ENCODE measurements around the gene KCNK16. TPM values are rescaled to one million over a fixed set of nuclear protein-coding genes. Genes with fewer than 3 reads are reported as not detected.

The KCNK16 gene
- total and polyA plus RNA-seq, 10 of the 15 experiments (the other 5 are each of a cell fraction or from before 2014, with no cell fraction given), result not detected

DNA sequence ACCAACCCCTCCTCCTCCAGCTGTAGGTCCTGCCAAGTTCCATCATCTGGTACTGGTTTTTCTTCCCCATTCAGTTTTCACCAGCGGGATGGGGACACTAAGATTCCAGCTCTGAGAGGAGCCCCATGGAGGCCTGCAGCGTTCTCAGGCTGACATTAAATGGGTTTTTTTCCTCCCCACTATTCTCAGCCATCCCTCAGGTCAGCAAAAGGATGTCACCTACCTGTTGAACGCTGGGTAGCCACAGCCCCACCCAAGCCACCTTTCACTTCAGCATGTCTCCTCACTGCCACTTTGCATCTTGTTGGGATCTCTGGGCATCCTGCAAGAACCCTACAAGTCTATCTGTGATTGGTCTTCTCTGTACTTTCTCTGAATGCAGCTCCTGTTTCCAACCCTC is 15.0 kb downstream of the KCNK16 start (continued):
- TF ChIP-seq MYC (IDR thresholded peaks at IDR 0.05; ENCODE audit: insufficient read depth, insufficient read length, insufficient replicate concordance, low read length, severe bottlenecking) (no peak), FOXK2 (IDR thresholded peaks at IDR 0.05) (no peak)
- TF ChIP-seq, protein P1, sequence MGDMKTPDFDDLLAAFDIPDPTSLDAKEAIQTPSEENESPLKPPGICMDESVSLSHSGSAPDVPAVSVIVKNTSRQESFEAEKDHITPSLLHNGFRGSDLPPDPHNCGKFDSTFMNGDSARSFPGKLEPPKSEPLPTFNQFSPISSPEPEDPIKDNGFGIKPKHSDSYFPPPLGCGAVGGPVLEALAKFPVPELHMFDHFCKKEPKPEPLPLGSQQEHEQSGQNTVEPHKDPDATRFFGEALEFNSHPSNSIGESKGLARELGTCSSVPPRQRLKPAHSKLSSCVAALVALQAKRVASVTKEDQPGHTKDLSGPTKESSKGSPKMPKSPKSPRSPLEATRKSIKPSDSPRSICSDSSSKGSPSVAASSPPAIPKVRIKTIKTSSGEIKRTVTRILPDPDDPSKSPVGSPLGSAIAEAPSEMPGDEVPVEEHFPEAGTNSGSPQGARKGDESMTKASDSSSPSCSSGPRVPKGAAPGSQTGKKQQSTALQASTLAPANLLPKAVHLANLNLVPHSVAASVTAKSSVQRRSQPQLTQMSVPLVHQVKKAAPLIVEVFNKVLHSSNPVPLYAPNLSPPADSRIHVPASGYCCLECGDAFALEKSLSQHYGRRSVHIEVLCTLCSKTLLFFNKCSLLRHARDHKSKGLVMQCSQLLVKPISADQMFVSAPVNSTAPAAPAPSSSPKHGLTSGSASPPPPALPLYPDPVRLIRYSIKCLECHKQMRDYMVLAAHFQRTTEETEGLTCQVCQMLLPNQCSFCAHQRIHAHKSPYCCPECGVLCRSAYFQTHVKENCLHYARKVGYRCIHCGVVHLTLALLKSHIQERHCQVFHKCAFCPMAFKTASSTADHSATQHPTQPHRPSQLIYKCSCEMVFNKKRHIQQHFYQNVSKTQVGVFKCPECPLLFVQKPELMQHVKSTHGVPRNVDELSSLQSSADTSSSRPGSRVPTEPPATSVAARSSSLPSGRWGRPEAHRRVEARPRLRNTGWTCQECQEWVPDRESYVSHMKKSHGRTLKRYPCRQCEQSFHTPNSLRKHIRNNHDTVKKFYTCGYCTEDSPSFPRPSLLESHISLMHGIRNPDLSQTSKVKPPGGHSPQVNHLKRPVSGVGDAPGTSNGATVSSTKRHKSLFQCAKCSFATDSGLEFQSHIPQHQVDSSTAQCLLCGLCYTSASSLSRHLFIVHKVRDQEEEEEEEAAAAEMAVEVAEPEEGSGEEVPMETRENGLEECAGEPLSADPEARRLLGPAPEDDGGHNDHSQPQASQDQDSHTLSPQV (IDR thresholded peaks at IDR 0.05), result no peak

DNA sequence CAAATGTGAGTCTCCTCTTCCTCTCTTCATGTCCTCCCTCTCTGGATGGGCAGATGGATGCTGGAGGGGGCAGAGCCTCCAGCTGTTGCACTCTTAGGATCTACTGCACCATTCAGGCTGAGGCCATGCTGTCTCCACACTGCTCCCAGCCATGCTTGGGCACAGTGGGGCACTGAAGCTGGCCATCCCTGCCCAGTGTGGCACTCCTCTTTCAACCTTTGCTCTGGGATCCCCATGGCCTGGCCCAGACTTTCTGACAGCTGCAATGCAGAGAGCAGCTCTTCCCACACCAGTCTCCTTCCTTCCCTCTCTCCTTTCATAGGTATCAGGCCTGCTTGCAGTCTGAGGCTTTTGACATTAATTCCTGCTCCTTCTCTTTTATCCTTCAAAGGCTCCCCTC is 17.6 kb downstream of the KCNK16 start:
- ChIA-PET SMC1A (ENCODE audit: uncharacterized antibody, unreplicated experiment) (interaction anchor here (1.3 to 7.4 kb wide), 4 partner anchors 123 to 308 kb away, joined by 3 to 83 read pairs (median 5); no protein-coding TSS in a partner anchor), POLR2A (no interaction called here), CTCF (interaction anchor here (0.9 to 7.5 kb wide), 10 partner anchors 57 to 432 kb away, joined by 3 to 167 read pairs (median 4); partner anchors contain the start of gene SAYSD1), RAD21 (ENCODE audit: unreplicated experiment) (interaction anchor here (1.2 to 2.4 kb wide), 4 partner anchors 138 to 595 kb away, joined by 3 to 12 read pairs (median 5); no protein-coding TSS in a partner anchor)
- Histone ChIP-seq H3K9ac (ENCODE audit: control insufficient read depth, insufficient read depth, low read length) (no peak overlapping the region), H3K9me3 (replicated peaks; ENCODE audit: control insufficient read depth, insufficient read depth, low read length) (no peaks in the 10 kb centered on the region), H4K20me1 (ENCODE audit: control insufficient read depth, insufficient read depth) (no peaks in the 10 kb centered on the region), H3K4me3 (no peak overlapping the region), H3K4me1 (ENCODE audit: control insufficient read depth, insufficient read depth, low read length) (0 out of 2 replicates have a peak, but pooled peaks cover 2% of the 10 kb centered on the region), H3K27me3 (replicated peaks in 1 of 2; ENCODE audit: control insufficient read depth in 2 of 2, insufficient read depth in 2 of 2, low read length in 1 of 2) (no peaks in the 10 kb centered on the region; a peak in 1 of 4 replicates), H3K27ac (ENCODE audit: control insufficient read depth, insufficient read depth) (no peak overlapping the region), H3K79me2 (ENCODE audit: control insufficient read depth, insufficient read depth, low read length) (no peaks in the 10 kb centered on the region), H2AFZ (ENCODE audit: control insufficient read depth, low read depth, low read length) (no peak overlapping the region), H3K36me3 (ENCODE audit: control insufficient read depth in 2 of 2, insufficient read depth in 2 of 2, low read length in 1 of 2) (no peaks in the 10 kb centered on the region), H3K4me2 (ENCODE audit: control insufficient read depth, insufficient read depth) (no peak overlapping the region)
- FAIRE-seq, result no peak
- in situ Hi-C loops (cut with MboI), result loop anchor here (5.0 kb wide), 3 partner anchors 138 to 433 kb away; no protein-coding TSS in a partner anchor
- no TSS peak for BruUV-seq (replicated peaks)
- TF ChIP-seq BCL11A (IDR thresholded peaks at IDR 0.05; ENCODE audit: low read depth, low read length), result no peak
- TF ChIP-seq, protein P2, sequence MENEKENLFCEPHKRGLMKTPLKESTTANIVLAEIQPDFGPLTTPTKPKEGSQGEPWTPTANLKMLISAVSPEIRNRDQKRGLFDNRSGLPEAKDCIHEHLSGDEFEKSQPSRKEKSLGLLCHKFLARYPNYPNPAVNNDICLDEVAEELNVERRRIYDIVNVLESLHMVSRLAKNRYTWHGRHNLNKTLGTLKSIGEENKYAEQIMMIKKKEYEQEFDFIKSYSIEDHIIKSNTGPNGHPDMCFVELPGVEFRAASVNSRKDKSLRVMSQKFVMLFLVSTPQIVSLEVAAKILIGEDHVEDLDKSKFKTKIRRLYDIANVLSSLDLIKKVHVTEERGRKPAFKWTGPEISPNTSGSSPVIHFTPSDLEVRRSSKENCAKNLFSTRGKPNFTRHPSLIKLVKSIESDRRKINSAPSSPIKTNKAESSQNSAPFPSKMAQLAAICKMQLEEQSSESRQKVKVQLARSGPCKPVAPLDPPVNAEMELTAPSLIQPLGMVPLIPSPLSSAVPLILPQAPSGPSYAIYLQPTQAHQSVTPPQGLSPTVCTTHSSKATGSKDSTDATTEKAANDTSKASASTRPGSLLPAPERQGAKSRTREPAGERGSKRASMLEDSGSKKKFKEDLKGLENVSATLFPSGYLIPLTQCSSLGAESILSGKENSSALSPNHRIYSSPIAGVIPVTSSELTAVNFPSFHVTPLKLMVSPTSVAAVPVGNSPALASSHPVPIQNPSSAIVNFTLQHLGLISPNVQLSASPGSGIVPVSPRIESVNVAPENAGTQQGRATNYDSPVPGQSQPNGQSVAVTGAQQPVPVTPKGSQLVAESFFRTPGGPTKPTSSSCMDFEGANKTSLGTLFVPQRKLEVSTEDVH (IDR thresholded peaks at IDR 0.05; ENCODE audit: low read depth, partially characterized antibody), result no peak
- no peak for TF ChIP-seq FOXM1 (IDR thresholded peaks at IDR 0.05; ENCODE audit: low read depth, low read length)
- TF ChIP-seq MEF2A (IDR thresholded peaks at IDR 0.05; ENCODE audit: insufficient read depth, low read depth, low read length), result no peak
- TF ChIP-seq NFXL1 (IDR thresholded peaks at IDR 0.05; ENCODE audit: borderline replicate concordance), result no peak
- no peak for ATAC-seq
- intact Hi-C loops (cut with micrococcal nuclease; ENCODE audit: unreplicated experiment), result loop anchor here (5.0 kb wide), 2 partner anchors 308 to 433 kb away; no protein-coding TSS in a partner anchor
- DNase-seq (ENCODE audit: low read depth, low spot score), result no peak

Data from GM12878 (cell line).